Hematopoietic multipotent progenitor cell treated with erythropoietin and hydrocortisone succinate and interleukin-3 and kit ligand, for 15 days (in vitro differentiated cells): ENCODE data around the gene TMEM187.
A peak's percentile ranks its signal among the peaks of the same experiment; 100 is the strongest.

ENCODE experiments used
- DNase-seq: peaks from one replicate; pipeline ENCODE4 v3.0.0-alpha.2; 2015; ENCODE audit warnings: low spot score

Gene TMEM187

DNA sequence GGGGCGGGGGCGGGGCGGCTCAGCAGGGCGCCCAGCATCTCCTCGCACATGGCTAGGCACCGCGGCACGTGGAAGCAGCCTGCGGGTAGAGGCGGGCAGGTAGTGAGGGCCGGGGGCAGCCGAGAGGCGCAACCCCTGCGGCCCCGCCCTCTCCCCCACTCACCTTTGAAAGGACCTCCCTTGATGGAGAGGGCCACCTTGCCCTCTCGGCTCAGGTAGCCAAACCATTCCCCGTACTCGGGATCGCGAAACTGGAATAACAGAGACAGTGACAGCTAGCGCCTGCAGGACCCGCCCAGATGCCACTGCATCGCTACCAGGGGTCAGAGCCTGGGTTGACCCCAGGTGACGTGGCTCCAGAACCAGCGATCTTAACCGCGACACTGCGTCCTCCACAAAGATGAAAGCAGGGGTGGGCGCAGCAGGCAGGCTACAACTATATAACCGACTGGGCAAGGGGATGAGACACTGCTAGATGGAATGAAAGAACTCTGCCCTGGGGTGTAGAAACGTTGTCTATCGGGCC, 37.2 kb upstream of the TMEM187 start:
- no peak for DNase-seq

DNA sequence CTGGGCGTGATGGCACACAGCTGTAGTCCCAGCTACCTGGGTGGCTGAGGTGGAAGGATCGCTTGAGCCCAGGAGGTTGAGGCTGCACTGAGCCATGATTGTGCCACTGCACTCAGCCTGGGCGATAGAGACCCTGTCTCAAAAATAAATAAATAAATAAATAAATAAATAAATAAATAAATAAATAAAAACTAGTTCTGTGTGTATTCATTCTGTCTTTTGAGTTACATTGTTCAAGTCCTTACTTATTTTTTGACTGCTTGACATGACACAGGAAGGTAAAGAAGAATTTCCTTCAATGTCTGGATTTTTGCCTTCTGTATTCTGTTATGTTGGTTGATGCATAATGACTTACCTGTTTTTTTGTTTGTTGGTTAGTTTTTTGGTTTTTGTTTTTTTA, 35.5 kb upstream of the TMEM187 start:
- DNase-seq = no peak

DNA sequence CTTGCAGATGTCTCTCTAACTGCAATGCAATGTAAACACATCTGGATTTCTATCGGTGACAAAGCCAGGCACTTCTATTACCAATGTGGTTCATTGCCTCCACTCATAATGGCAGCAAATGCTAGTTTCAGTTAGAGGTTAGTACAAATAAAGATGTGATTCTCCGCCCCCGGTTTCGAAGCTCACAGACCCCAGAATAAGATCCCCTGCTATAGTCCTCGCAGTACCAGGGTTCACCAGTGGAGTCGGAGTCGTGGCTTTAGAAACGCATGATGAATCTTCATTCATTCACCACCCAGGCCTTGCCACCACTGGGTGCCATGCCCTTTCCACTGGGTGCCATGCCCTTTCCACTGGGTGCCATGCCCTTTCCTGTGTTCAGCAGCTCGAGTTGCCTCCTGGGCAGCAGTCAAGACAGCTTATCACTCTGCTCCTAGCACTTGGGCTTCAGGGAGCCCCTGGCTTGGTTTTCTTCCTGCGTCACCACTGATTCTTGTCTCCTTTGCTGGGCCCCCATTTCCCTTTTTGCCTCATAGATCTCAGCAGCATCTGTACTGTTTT, 34.2 kb upstream of the TMEM187 start:
- DNase-seq = no peak

DNA sequence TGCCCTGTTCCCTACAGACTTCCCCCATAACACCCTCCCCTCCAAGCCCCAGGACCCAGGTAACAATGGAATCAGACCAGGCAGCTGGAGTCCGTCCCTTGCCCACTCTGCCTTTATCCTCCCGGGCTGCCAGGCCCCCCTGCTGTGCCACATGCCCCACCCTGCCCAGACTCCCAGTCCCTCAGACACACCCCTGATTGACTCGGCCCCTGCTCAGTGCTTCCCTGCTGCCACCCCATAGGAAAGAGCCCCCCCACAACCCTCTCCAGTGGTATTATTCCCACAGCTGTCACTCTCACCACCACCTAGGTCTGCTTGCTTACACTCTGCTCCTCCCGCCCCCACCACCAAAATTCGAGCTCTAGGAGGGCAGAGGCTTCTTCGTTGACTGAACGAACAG, 33.0 kb upstream of the TMEM187 start:
- DNase-seq = no peak

DNA sequence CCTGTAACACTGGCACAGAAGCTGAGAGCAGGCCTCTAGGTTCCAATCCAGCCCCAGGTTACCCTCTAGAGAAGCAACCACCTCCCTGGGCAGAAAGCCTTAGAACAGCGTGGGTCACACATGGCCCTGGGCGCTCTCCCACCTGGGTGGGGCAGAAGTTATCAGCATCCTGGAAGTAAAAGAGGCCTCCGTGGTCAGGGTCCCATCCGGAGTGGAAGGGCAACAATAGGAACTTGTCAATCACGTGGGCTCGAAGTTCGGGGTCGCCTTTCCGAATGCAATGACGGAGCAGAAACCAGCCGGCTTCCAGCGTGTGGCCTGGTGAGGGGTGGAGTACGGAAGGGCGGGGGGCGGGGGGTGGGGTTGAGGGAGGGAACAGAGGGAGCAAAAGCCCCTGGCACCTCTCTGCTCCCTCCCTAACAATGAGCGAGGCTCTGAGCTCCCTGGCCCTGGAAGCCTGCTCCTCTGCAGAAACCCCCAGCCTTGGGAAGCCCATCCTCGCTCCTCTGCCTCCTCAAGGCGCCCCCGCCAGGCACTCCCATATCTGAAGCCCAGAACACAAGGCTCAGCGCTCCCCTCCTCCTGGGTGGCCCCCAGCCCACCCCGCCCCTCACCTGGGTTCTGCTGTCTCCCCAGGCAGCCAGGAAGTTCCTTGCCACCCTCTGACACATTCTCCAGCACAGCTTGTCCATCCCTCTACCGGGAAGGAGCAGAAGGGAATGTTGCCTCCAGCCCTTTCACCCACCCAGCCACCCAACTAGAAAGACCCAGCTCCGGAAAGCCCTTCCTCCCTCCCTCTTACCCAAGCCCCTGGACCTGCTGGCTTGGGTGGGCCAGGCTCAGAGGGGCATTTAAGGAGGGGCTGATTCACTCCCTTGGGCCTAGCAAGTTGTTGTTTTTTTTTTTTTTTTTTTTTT, 31.0 kb upstream of the TMEM187 start:
- no peak for DNase-seq

DNA sequence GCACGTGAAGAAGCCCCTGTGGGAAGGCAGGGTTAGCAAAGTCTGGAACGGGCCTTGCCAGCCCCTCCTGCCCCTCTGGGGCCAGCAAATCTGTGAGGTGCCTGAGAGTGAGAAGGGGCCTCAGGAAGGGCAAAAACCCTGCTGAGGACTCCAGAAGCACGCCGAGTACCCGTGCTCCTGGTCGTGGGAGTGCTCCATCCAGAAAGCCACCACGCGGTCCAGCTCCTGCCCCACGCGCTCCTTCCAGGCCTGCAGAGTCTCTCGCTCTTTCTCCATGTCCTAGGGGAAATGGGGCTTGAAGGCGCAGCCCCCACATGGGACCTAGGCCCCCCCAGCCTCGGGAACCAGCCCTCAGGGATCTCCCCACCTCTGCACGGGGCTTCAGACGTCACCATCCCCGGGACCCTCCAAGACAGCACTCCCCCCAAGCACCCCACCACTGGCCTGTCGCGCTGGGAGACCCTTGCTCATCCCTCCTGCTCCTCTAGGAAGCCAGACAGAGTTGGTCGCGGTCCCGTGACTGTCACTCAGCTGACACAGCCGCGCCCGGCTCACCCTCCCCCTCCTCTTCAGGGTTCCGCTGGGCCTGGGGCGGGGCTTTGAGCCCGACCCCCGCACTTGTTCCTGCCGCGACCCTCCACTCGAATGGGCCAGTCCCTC, 28.3 kb upstream of the TMEM187 start, which contains the start of gene RENBP:
TSS of gene RENBP (minus strand) at position 504 of the 660 bp plus-strand sequence. CDS start at position 471, 33 bp downstream.
- peak; percentile 48 for DNase-seq

DNA sequence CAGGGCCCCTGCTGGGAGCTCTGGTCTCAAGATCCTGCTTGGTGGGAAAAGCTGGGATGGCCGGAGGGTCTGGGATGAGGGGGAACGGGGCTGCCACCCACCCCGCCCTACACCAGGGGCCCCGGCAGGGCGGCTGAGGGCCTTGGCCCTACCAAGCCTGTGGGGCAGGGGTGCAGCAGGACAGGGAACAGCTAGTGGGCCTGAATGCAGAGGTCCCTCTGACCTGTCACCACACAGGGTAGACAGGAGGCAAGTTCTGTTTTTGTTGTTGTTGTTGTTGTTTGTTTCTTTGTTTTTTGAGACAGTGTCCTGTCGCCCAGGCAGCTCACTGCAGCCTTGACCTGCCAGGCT, 27.8 kb upstream of the TMEM187 start:
- no peak for DNase-seq

DNA sequence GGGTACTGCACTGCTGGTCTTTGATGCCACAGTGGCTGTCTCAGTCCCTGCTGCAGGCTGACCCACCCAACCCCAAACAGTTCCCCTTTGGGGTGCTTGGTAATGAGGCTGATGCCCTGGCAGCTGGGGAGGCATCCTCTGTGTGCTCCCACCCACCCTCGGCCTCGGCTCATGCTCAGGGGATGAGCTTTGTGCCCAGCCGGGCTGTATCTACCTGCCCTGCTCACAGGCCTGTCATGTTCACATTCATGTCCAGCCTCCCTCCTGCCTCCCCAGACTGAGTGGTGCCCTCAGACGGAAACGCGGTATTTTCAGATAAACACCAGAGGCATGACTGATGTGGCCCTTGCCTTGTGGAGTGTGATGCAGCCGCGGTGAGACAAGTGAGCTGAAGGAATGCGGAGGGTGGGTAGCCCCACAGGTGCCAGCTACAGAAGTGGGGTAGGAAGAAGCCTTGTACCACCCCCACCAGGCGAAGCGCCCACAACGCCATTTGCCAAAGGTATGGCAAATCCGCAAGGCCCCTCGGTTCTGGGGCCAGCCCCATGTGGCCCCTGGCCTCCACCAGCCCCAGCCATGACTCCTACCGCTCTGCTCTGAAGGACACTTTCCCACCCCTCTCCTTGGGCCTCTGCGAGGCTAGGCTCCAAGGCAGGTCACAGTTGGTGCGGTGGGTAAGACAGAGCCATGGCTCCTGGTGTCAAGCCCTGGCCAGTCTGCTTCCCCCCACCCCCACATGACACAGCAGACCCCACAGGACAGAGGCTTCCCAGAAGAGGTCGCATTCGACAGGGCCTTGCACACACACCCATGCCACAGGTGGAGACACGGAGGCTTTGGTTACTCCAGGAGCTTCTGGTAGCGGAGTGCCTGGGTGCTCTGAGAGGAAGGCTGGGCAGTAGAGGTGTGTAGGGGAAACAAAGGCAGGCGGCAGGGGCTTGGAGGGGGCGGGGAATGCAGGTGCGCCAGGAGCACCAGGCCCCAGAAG, 26.3 kb upstream of the TMEM187 start:
- no peak for DNase-seq

DNA sequence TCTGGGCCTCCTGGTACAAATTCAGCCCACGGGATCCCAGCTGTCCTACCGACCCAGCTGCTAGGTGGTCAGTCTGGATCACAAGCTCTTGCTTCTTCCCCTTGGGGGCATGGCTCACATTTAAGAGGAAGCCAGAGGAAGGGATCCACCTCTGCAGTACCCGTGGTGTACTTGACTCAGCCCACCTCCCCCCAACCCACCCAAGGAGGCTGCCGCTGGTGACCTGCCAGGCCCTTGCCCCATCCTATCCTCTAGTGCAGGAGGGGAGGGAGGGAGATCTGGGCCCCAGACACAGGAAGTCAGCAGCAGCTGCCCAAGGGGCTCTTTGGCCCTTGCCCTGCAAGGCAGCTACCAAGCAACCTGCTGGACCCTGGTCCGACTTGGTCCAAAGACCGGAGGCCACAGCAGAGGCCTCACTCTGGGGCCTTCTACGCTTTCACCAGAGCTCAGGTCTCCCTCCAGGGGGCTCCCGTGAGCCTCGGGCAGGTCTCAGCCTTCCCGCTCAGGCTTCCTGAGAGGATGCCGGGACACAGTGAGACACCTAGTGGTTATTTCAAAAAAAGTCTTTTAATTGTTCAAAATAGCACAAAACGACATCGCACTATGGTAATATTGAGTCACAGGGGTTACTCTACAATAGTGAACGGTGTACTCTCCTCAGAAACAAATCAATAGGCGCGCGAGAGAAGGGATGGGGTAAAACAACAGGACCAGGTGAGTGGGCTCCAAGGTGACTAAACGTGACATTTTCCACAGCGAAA, 25.4 kb upstream of the TMEM187 start:
- DNase-seq = peak; percentile 86

DNA sequence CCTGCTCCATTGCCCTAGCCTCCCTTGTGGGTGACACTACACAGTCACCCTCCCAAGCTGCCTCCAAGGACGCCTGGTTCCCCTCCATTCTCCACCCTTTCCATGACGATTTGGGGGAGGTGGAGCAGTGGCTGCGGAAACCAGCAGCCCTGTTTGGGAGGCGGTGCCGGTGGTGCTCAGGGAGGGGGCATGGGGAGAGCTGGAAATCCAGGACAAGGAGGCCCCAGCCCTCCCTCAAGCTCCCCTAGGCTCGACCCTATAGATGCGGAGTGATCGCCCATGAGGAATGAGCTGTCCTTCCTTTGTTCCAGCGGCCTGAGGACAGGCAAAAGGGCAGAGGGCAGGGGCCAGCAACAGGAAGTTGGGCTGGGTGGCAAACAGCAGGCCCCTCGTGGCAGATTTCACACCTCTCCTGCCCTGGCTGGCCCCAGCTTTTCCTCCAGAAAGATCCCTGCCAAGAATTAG, 24.5 kb upstream of the TMEM187 start:
- no peak for DNase-seq

DNA sequence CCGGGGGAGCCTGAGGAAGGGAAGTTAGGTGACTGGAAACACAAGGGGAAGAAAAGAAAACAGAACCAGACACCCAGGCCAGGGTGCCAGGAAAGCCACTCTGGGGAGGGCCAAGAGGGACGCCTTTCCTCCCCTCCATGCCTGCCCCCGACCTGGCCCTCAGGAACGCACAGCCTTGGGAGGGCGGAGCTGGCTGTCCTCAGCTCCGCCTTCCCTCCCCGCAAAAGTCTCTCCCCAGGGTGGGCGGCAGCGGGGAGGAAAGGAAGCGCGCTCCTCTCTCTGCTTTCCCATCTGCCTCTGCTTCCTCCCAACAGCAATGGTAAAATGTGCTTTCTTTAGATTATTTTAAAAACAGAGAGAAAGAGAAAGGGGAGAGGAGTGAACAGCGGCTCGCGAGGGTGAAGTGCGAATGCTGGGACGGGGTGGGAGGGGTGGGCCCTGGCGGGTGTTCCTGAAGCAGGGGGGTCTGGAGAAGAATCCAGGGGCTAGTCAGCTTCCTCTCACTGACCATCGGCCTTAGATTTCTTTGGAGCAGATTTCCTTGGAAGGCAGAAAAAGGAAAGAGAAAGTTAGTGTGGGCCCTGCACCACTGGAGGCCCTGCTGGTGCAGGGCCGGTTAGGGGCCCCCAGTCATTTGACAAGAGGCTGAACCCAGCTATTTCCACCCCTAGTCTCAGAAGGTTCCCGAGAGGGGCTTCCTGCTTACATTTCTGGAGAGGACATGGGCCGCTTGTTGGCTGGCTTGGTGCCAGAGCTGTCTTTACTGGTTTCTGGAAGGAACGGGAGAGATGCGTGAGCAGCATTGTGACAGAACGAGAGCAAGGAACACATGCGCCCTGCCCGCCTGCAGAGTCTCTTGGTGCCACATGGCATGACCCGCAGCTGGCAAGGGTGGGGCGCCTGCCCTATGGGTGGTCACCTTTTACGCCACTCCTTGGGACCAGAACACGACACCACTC, 23.4 kb upstream of the TMEM187 start:
- DNase-seq = no peak

DNA sequence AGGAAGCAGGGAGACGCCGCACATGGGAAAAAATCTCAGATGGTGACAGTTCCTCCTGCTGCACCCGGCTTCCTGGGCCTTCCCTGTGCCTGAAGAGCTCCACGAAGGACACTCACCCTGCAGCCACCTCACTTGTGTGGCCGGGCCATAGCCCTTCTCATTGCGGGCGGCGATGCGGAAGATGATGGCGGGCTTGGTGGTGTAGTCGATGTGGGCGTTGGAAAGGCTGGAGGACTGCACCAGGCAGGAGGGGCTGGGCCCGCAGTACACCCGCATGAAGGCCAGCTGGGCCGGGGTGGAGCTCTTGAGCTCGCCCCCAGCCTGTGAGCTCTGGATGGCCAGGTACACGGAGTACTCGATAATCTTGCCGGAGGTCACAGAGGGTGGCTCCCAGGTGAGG, 22.4 kb upstream of the TMEM187 start:
- no peak for DNase-seq

DNA sequence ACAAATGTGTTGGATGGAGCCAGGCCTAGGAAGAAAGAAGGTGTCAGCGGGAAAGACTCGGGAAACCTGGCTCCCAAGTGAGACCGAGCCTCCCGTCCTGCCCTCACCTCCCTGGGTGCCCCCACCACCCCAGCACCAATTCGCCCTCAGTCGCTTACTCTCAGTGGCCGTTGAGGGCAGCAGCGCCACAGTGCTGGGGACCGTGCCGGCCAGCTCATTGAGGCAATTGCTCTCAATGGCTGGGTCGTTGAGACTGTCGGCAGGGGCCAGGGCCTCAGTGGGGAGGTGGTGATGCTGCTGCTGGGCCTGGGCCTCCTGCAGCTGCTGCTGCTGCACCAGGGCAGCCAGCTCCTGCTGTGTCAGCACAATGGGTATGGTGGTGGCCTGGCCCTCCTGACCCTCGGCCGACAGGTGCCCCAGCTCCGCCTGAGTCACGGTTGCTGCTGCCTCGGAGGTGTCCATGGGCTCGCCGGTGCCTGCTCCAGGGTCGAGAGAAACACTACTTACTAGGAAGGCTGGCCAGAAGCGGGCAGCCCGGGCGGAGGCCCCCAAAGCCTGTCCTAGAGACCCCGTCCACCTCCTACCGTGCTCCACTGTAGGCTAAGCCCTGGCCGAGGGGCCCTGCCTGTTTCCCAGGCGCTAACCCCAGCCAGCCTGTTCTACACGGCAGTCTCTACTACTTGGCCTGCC, 20.7 kb upstream of the TMEM187 start:
- no peak for DNase-seq

DNA sequence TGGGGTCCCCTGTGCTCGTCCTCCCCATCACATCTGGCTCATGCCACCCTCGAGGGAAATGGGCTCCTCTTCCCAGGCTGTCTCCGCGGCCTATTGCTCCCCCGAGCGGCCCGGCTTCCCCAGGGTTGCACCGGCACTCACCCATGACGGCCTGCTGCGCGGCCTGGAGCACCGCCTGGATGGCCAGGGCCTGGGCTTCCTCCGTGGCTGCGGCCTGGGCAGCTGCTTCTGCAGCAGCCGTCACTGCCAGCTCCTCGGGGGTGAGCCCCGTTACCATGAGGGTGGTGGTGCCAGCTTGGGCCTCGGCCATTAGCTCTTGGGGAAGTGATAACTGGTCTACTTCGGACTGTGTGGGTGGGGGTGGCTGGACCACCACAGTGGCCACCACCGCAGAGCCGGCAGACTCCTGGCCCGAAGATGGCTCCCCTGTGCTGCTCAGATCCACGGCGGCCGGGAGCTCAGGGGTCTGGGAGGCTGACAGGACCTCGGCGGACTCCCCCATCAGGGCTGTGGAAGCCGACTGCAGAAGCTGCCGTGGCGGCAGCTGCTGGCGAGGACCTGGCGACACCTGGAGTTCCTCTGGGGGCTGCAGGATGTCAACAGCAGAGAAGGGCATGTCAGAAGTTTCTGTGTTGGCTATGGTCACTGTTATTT, 20.1 kb upstream of the TMEM187 start:
- no peak for DNase-seq

DNA sequence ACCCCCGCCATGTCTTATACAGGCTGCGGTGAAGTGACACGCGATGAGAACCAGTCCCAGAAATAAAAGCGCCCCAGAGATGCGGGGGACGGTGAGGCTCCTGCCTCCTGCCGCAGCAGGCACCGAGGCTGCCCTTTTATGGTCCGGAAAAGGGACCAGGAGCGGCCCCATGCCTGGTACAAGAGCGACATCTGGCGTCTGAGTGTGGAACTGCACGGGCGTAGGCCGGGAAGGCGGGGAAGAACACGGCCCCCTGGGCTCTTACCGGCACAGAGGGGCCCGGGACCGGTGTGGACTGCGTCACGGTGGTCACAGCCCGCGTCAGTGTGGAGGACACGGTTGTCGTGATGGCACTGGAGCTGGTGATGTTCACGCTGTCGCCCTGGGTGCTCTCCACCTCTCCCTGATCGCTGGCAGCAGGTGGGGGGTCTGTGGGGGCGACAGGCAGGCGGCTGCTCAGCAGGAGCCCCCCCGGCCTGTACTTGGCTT, 19.2 kb upstream of the TMEM187 start:
- DNase-seq = peak; percentile 70

DNA sequence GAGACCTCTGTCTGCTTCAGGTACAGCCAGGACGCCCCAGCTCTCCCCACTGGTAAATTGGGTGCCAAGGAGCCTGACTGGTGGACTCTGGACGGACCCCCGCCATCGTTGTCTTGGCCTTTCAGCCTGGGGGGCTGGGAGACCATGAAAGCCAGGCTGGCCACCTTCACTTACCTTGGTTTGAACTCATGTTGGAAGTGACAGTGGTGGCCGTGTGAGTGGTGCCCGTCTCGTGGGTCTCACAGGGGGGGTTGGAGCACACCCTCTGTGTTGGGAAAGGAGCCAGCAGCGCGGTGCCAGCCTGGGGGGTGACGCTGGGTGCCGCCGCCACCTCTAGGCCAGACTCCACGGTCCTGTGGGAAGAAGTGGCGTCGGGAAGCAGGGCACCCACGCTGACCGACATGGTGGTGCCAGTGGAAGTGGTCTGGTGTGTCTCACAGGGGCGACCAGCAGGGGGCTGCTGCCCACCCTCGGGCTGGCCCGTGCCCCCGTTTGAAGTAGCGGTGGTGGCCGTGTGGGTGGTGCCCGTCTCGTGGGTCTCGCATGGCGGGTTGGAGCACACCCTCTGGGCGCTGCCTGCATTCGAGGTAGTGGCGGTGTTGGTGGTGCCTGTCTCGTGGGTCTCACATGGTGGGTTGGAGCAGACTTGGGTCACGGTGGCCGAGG, 18.5 kb upstream of the TMEM187 start:
- DNase-seq = no peak

DNA sequence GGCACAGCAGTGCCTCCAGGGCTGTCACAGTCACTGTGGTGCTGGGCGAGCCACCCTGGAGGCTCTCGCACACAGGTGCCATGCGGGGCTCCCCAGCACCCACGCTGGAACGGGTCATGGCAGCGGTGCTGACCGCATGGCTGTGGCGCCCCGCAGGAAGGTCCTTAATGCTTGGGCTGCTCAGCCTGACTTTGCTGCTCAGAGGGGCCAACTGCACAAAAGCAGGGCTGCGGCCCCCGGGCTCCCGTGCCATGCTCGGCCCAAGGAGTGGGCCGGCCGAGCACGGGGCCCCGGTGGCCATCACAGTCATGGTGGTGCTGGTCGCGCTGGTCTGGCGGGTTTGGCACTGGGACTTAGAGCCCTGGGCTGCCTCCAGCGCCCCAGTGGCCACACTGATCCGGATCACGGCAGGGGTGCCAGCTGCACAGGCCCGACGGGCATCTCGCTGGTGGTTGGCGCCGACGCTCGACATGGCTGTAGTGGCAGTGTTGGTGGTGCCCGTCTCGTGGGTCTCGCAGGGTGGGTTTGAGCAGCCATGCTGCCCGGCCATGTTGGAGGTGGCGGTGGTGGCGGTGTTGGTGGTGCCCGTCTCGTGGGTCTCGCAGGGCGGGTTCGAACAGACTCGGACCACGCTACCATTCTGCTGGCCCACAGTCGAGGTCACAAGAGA, 17.9 kb upstream of the TMEM187 start:
- DNase-seq = no peak
